GM19324 (cell line): ENCODE results near the gene MED10.
A peak's percentile ranks its signal among the peaks of the same experiment; 100 is the strongest.

Experiments
- ATAC-seq: cut with Tn5 transposase; IDR thresholded peaks from one replicate; pipeline ENCODE4 v1.9.1; 2021; ENCODE audit warnings: mild to moderate bottlenecking, moderate library complexity; ENCODE audit not compliant: unreplicated experiment, low FRiP score

Gene MED10

DNA sequence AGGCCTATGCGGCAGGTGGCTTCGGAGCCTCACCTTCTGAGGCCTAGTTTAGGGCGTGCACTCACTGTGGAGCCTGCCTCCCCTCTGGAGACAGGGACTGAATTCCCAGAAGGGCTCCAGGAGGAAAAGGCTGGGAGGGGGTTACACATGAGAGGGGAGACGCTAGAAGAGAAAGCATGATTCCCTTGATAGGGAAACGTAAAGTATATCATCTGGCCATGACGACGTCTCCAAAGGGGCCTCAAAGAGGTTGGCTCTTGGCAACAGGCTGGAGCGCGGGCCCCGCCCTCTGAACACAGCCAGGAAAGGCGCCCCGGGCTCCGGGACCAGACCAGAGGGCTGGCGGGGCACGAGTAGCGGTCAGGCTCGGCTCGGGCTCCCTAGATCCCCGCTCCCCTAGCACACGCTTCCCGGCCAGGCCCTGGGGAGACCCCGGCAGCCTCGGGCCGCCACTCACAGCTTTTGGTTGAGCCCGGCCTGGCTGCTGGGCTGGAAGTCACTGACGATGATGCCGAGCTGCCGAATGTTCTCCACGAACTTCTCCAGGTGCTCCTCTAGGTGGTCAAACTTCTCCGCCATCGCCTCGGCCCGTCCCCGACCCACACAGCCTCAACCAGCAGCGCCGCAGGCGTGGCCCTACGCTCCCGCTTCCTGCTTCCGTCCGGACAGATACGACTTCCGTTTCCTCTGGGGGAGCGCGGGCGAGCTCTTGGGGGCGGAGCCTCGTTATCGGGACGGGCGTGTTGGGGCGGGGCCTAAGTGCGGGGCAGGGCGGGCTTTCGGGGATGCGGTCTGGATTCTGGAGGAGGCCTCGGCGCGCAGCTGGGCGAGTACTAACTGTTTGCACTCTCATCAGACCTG is at the start of gene MED10:
Gene MED10 (minus strand): TSS at position 643 of the 861 bp plus-strand sequence. CDS start 64 bp downstream, at position 579.
- ATAC-seq: peak; percentile 99

- ATAC-seq: no peak
Observed at GRCh38 chr5:6427694-6428093, 49.3 kb upstream of the MED10 start.

DNA sequence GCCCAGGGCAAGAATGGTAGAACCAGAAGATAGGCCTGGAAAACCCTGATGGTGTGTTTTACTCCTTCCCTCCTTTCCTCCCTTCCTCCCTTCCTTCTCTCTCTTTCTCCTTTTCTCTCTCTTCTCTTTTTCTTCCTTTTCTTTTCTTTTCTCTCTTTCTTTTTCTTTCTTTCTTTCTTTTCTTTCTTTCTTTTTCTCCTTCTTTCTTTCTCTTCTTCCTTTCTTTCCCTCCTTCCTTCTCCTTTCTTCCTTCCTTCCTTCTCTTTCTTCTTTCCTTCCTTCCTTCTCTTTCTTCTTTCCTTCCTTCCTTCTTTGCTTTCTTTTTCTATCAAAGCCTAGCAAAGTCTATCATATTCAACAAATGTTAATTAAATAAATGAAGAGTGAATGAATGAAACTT is 46.4 kb upstream of the MED10 start:
- no peak for ATAC-seq

GRCh38 chr5:6424110-6424659 is 45.8 kb upstream of the MED10 start:
- ATAC-seq: no peak

DNA sequence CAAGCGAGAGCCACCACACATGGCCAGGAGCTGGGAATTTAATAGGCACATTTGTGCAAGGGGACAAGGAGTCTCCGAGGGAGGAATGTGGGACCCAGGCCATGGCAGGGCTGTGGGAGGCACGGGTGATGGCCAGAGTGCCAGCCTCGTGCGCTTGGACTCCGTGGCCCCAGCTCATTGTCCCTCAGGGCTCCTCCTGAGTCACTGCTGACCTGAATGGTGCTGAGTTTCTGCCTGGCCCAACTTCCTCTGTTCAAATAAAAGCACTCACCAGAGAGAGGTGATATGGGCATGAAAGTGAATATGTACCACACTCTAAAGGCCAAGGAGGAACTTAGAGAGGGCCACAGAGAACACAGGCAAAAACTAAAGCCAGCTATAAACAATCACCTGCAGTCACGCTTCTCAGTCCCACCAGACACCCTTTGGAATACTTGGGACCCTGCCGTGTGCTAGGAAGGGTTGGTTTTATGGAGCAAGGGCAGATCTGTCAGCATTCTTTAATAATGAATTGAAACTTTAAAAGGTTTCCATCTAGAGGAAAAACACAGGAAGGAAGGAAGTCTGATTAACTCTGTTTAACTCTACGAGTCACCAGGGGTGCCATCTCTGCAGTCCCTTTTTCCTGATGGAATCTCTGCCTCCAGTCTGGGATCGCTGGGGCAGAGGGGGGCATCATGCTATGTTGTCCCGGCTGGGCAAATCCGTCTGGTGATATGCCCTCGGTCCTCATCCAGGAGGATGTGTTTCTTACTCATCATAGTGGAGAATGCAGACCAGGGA is 45.2 kb upstream of the MED10 start:
- no peak for ATAC-seq

DNA sequence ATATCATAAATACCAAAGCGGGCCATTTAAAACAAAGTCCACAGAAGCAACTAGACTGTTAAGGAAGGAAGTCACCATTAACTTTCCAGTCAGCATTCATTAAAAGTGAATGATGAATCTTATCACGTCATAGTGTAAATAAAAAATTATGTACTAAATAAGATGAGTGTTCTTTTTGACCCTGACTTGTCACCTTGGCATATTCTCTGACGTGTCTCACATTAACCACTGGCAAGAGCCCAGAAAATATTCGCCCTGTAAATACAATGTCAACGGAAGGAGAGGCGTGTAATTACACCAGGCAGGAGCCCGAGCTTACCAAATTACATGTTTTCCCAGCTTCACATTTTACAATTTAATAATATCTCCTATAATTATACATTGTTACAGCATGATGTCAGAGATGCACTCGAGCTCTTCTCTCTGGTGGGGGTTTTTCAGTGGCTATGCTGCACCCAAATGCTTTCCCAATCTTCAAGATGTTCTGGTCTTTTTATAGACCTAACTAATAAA is 41.0 kb upstream of the MED10 start:
- ATAC-seq: no peak

DNA sequence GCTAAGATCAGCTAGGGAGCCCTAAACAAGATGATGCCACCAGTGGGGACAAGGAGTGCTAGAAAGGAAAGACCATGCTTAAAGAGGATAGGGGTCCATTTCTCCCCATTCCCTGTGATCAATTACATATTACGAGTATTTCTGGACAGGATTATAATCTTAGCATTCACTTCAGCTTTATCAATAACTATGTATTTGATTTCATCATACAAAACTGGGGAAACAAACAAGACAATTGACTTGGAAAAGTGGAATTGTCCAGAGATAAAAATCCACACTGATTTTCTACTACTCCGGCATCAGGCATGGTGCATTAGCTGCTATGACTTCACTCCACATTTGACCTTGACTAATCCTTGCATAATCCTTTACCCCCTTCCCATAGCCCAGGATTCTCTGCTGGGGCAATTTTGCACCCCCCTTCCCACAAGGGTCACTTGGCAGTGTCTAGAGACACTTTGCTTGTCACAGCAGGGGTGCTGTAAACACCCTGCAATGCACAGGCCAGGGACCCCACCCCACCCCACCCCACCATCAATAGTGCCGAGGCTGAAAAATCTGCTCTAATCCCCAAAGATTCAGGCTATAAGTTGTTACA is 40.4 kb upstream of the MED10 start:
- ATAC-seq: no peak

GRCh38 chr5:6417657-6418056 is 39.3 kb upstream of the MED10 start:
- no peak for ATAC-seq

DNA sequence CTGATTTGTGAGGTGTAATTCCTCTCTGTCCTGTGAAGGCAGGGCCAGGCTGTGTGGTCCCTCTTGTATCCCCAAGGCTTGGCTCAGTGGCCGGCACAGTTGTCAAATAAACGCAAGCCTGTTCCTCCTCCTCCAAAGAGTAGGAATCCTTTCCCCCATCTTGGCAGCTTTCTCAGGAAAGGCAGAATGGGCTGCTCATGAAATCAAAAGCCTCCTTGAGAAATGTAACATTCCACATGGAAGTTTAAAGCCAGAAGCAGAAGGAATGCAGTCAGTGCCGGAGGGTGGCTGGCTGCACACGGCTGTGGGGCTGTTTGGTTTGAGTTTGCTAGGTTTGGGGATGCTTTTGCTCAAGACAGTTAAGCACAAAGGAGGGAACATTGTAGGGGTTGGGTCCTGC is 34.5 kb upstream of the MED10 start:
- no peak for ATAC-seq

- ATAC-seq: no peak
Observed at GRCh38 chr5:6411141-6411540, 32.8 kb upstream of the MED10 start.

DNA sequence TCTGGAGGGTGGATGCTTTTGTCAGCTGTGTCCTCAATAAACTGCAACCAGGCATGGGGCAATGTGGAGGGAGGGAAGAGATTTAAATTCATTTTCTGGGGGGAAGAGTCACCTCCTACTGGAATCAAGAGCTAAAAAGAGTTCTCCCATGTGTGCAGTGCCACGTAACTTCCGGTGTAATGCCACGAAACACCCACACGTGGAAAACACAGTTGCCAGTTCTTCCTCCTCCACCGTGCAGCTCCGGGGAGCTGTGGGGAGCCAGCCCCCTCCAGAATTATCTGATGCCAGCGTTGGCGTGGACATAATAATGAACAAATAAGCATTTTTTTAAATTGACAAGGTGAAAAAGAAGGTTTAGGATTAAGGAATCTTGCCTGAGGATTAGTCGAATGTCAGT is 32.1 kb upstream of the MED10 start:
- ATAC-seq: no peak

GRCh38 chr5:6408627-6409446 is 30.5 kb upstream of the MED10 start:
- ATAC-seq: no peak

- no peak for ATAC-seq
Observed at GRCh38 chr5:6408260-6408596, 29.9 kb upstream of the MED10 start.

GRCh38 chr5:6407558-6408259 is 29.4 kb upstream of the MED10 start:
- no peak for ATAC-seq

DNA sequence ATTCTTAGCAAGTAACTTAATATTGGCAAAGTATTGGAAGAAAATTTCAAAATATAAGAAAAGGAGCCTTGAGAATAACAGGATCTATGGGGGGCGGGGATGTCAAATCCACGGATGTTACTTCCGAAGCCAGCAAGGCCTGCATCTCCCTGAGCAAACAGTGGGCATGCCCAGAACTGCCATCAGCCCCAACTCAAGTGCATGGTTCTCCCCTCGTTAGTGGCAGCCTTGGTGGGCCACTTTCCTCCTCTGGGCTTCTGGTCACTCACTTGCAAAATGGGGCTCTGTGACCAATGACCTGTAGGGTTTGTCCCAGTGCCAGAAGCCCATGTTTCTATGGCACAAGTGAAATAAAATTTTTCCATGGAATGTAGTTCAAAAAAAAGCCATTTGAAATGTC is 27.2 kb upstream of the MED10 start:
- no peak for ATAC-seq

- no peak for ATAC-seq
Observed at GRCh38 chr5:6404129-6404528, 25.8 kb upstream of the MED10 start.

DNA sequence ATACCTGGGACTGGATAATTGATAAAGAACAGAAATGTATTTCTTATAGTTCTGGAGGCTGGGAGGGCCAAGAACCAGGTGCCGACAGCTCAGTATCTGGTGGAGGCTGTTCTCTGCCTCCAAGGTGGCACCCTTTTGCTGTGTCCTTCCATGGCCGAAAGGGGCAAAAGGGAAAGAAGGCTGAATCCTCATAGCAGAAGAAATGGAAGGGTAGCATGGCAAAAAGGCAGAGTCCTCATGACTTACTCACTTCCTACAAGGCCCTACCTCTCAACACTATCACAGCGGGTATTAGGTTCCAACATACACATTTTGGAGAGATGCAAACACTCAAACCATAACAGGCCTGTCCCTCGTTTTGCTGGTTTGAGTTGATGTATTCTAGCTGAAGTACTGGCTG is 25.1 kb upstream of the MED10 start:
- ATAC-seq: no peak

GRCh38 chr5:6402939-6403338 is 24.6 kb upstream of the MED10 start:
- ATAC-seq: no peak

DNA sequence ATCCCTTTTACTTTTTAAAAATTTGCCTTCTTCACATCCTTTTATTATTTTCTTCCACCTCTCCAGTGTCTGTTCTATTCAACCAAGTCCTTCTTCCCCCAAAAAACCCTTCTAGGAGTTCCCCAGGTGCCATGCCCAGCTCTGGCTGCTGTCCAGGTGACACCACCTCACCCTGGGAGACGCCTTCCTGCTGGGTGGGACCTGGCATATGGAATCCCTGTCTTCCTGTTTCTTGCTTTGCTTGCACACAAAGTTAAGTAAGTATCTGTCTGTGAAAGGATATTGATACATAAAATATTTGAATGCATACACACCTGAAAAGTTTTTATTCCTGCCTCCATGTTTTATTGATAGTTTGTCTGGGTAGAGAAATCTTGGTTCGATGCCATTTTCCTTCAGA is 23.1 kb upstream of the MED10 start:
- ATAC-seq: no peak
